ENCODE results near the gene TARP.
"Not testable (repeated sequence)": the region's sequence is repeated elsewhere in the genome, so short reads cannot be mapped to it uniquely, and the experiment has no call there.

The TARP gene

GRCh38 chr7:38239129-38239528 lies 34.3 kb downstream of the TARP start:
- Histone ChIP-seq H3K27ac (ENCODE audit: low read length) (peak overlapping the region; percentile 28), H3K4me1 (ENCODE audit: control insufficient read depth in 1 of 2, extremely low read depth in 1 of 2, insufficient read depth in 2 of 2, low read length in 2 of 2) (peaks cover 0 to 39% of the 10 kb centered on the region in 2 experiments), H3K36me3 (ENCODE audit: control insufficient read depth in 2 of 2, extremely low read depth in 1 of 2, insufficient read depth in 1 of 2, low read length in 1 of 2) (peaks cover 0 to 32% of the 10 kb centered on the region in 2 donors)
- DNase-seq; H3K4me3 Mint-ChIP-seq; POLR2A ChIA-PET; H3K27me3 ChIP-seq (replicated peaks in 1 of 2; ENCODE audit: control insufficient read depth in 2 of 2, extremely low read depth in 1 of 2, insufficient read depth in 2 of 2, low read length in 1 of 2); ATAC-seq (replicated peaks in 1 of 4); H3K9me3 Mint-ChIP-seq; H3K9me3 ChIP-seq; H3K27me3 Mint-ChIP-seq; H3K4me3 ChIP-seq (ENCODE audit: control insufficient read depth in 1 of 2, extremely low read depth in 1 of 2, low read length in 1 of 2): not testable (repeated sequence)
- Mint-ChIP-seq H3K36me3 (peaks cover 21% of the 10 kb centered on the region), H3K4me1 (peaks cover 8 to 54% (median 44%) of the 10 kb centered on the region in 3 donors), H3K27ac (peak overlapping the region; percentile 2 to 71)
- 65% methylated on average over 7 of the region's 10 CpGs for WGBS (ENCODE audit: insufficient coverage)
- CTCF ChIA-PET: interaction anchor here in 1 of 2 donors (0.9 to 2.0 kb wide), 2 partner anchors 96 to 1227 kb away, joined by 3 to 5 read pairs; no protein-coding TSS in a partner anchor

- CTCF ChIA-PET: interaction anchor here in 1 of 2 donors (1.0 to 2.0 kb wide), 3 partner anchors 9 to 133 kb away, joined by 3 to 11 read pairs (median 5); no protein-coding TSS in a partner anchor
- Histone ChIP-seq H3K36me3 (ENCODE audit: control insufficient read depth in 2 of 2, extremely low read depth in 1 of 2, insufficient read depth in 1 of 2, low read length in 1 of 2) (peaks cover 0 to 16% of the 10 kb centered on the region in 2 donors), H3K4me1 (ENCODE audit: control insufficient read depth in 1 of 2, extremely low read depth in 1 of 2, insufficient read depth in 2 of 2, low read length in 2 of 2) (peaks cover 9 to 55% of the 10 kb centered on the region in 2 experiments), H3K9me3 (no peaks in the 10 kb centered on the region), H3K27ac (ENCODE audit: low read length) (peak overlapping the region; percentile 84), H3K4me3 (ENCODE audit: control insufficient read depth in 1 of 2, extremely low read depth in 1 of 2, low read length in 1 of 2) (no peak overlapping the region), H3K27me3 (replicated peaks in 1 of 2; ENCODE audit: control insufficient read depth in 2 of 2, extremely low read depth in 1 of 2, insufficient read depth in 2 of 2, low read length in 1 of 2) (no peaks in the 10 kb centered on the region)
- 85% methylated on average over 1 of the region's 4 CpGs for WGBS (ENCODE audit: insufficient coverage)
- H3K4me1 Mint-ChIP-seq: peaks cover 35 to 76% (median 69%) of the 10 kb centered on the region in 3 donors
- H3K36me3 Mint-ChIP-seq: peaks cover 16% of the 10 kb centered on the region
- no peak overlapping the region for H3K4me3 Mint-ChIP-seq
- DNase-seq (no peak), ATAC-seq (replicated peaks in 1 of 4) (no peak)
- H3K27me3 Mint-ChIP-seq: no peaks in the 10 kb centered on the region
- H3K9me3 Mint-ChIP-seq: no peaks in the 10 kb centered on the region
- peak overlapping the region; percentile 65 to 94 for H3K27ac Mint-ChIP-seq
- POLR2A ChIA-PET: no interaction called here
These were observed 37.8 kb downstream of the TARP start for GRCh38 chr7:38235606-38236005.

- ChIA-PET POLR2A (interaction anchor here in 1 of 2 donors (0.6 kb wide), 1 partner anchor 99 kb away, joined by 3 read pairs; no protein-coding TSS in a partner anchor), CTCF (interaction anchor here (1.0 to 2.0 kb wide), 3 partner anchors 9 to 19 kb away, joined by 5 to 11 read pairs (median 5); no protein-coding TSS in a partner anchor)
- Mint-ChIP-seq H3K27ac (peak overlapping the region; percentile 65 to 94), H3K4me1 (peaks cover 35 to 83% (median 75%) of the 10 kb centered on the region in 3 donors), H3K36me3 (peaks cover 21% of the 10 kb centered on the region)
- Histone ChIP-seq H3K36me3 (ENCODE audit: control insufficient read depth in 2 of 2, extremely low read depth in 1 of 2, insufficient read depth in 1 of 2, low read length in 1 of 2) (peaks cover under 1 to 18% of the 10 kb centered on the region in 2 donors), H3K27ac (ENCODE audit: low read length) (peak overlapping the region; percentile 84), H3K4me1 (ENCODE audit: control insufficient read depth in 1 of 2, extremely low read depth in 1 of 2, insufficient read depth in 2 of 2, low read length in 2 of 2) (peaks cover 9 to 57% of the 10 kb centered on the region in 2 experiments)
- not testable (repeated sequence) for H3K4me3 ChIP-seq (ENCODE audit: control insufficient read depth in 1 of 2, extremely low read depth in 1 of 2, low read length in 1 of 2); H3K27me3 Mint-ChIP-seq; H3K4me3 Mint-ChIP-seq; ATAC-seq (replicated peaks in 1 of 4); H3K9me3 ChIP-seq; DNase-seq; H3K27me3 ChIP-seq (replicated peaks in 1 of 2; ENCODE audit: control insufficient read depth in 2 of 2, extremely low read depth in 1 of 2, insufficient read depth in 2 of 2, low read length in 1 of 2); H3K9me3 Mint-ChIP-seq
- WGBS (ENCODE audit: insufficient coverage): 83% methylated on average over 7 of the region's 11 CpGs
These were observed 38.7 kb downstream of the TARP start for GRCh38 chr7:38234759-38235158.

- H3K27me3 Mint-ChIP-seq: no peaks in the 10 kb centered on the region
- 0% methylated on average over 2 of the region's 11 CpGs for WGBS (ENCODE audit: insufficient coverage)
- peak; percentile 30 to 87 (median 71) for DNase-seq
- H3K36me3 ChIP-seq (ENCODE audit: control insufficient read depth in 2 of 2, extremely low read depth in 1 of 2, insufficient read depth in 1 of 2, low read length in 1 of 2): peaks cover 5 to 20% of the 10 kb centered on the region in 2 donors
- peak overlapping the region; percentile 84 for H3K27ac ChIP-seq (ENCODE audit: low read length)
- H3K4me1 ChIP-seq (ENCODE audit: control insufficient read depth in 1 of 2, extremely low read depth in 1 of 2, insufficient read depth in 2 of 2, low read length in 2 of 2): peaks cover 9 to 67% of the 10 kb centered on the region in 2 experiments
- H3K9me3 ChIP-seq: no peaks in the 10 kb centered on the region
- peak; percentile 80 to 87 (median 85) for ATAC-seq (replicated peaks in 1 of 4)
- ChIA-PET CTCF (interaction anchor here (0.6 to 2.1 kb wide), 10 partner anchors 10 to 161 kb away, joined by 3 to 8 read pairs (median 4); no protein-coding TSS in a partner anchor), POLR2A (no interaction called here)
- H3K4me3 Mint-ChIP-seq: peak overlapping the region; percentile 62 to 63 (median 63)
- H3K4me1 Mint-ChIP-seq: peaks cover 35 to 87% (median 80%) of the 10 kb centered on the region in 3 donors
- H3K36me3 Mint-ChIP-seq: peaks cover 18% of the 10 kb centered on the region
- no peaks in the 10 kb centered on the region for H3K9me3 Mint-ChIP-seq
- H3K27me3 ChIP-seq (replicated peaks in 1 of 2; ENCODE audit: control insufficient read depth in 2 of 2, extremely low read depth in 1 of 2, insufficient read depth in 2 of 2, low read length in 1 of 2): no peaks in the 10 kb centered on the region
- H3K4me3 ChIP-seq (ENCODE audit: control insufficient read depth in 1 of 2, extremely low read depth in 1 of 2, low read length in 1 of 2): peak overlapping the region; percentile 17 to 57
- H3K27ac Mint-ChIP-seq: peak overlapping the region; percentile 94 to 95
These were observed 40.7 kb downstream of the TARP start for GRCh38 chr7:38232502-38233366.

GRCh38 chr7:38229884-38230642 lies 43.4 kb downstream of the TARP start:
- Mint-ChIP-seq H3K27ac (peak overlapping the region; percentile 83 to 94), H3K4me1 (peaks cover 35 to 73% (median 61%) of the 10 kb centered on the region in 3 donors), H3K36me3 (peaks cover 29% of the 10 kb centered on the region), H3K27me3 (no peaks in the 10 kb centered on the region), H3K9me3 (no peaks in the 10 kb centered on the region), H3K4me3 (no peak overlapping the region)
- ATAC-seq (replicated peaks in 1 of 4): no peak
- DNase-seq: no peak
- WGBS (ENCODE audit: insufficient coverage): 40% methylated on average over 1 of the region's 6 CpGs
- Histone ChIP-seq H3K36me3 (ENCODE audit: control insufficient read depth in 2 of 2, extremely low read depth in 1 of 2, insufficient read depth in 1 of 2, low read length in 1 of 2) (peaks cover 5 to 13% of the 10 kb centered on the region in 2 donors), H3K4me3 (ENCODE audit: control insufficient read depth in 1 of 2, extremely low read depth in 1 of 2, low read length in 1 of 2) (no peak overlapping the region), H3K27ac (ENCODE audit: low read length) (peak overlapping the region; percentile 56), H3K27me3 (replicated peaks in 1 of 2; ENCODE audit: control insufficient read depth in 2 of 2, extremely low read depth in 1 of 2, insufficient read depth in 2 of 2, low read length in 1 of 2) (no peaks in the 10 kb centered on the region), H3K9me3 (no peaks in the 10 kb centered on the region), H3K4me1 (ENCODE audit: control insufficient read depth in 1 of 2, extremely low read depth in 1 of 2, insufficient read depth in 2 of 2, low read length in 2 of 2) (peaks cover 9 to 55% of the 10 kb centered on the region in 2 experiments)
- POLR2A ChIA-PET: no interaction called here
- CTCF ChIA-PET: no interaction called here

GRCh38 chr7:38229386-38229785 lies 44.0 kb downstream of the TARP start:
- POLR2A ChIA-PET: no interaction called here
- Histone ChIP-seq H3K4me1 (ENCODE audit: control insufficient read depth in 1 of 2, extremely low read depth in 1 of 2, insufficient read depth in 2 of 2, low read length in 2 of 2) (peaks cover 9 to 50% of the 10 kb centered on the region in 2 experiments), H3K27me3 (replicated peaks in 1 of 2; ENCODE audit: control insufficient read depth in 2 of 2, extremely low read depth in 1 of 2, insufficient read depth in 2 of 2, low read length in 1 of 2) (no peaks in the 10 kb centered on the region), H3K4me3 (ENCODE audit: control insufficient read depth in 1 of 2, extremely low read depth in 1 of 2, low read length in 1 of 2) (no peak overlapping the region), H3K27ac (ENCODE audit: low read length) (peak overlapping the region; percentile 56), H3K36me3 (ENCODE audit: control insufficient read depth in 2 of 2, extremely low read depth in 1 of 2, insufficient read depth in 1 of 2, low read length in 1 of 2) (peaks cover 5 to 13% of the 10 kb centered on the region in 2 donors), H3K9me3 (no peaks in the 10 kb centered on the region)
- DNase-seq (peak in 2 of 35 experiments; percentile 21 to 23), ATAC-seq (replicated peaks in 1 of 4) (no peak)
- 70% methylated on average over 6 of the region's 6 CpGs for WGBS (ENCODE audit: insufficient coverage)
- Mint-ChIP-seq H3K36me3 (peaks cover 32% of the 10 kb centered on the region), H3K27ac (peak overlapping the region; percentile 25 to 83), H3K4me3 (no peak overlapping the region), H3K9me3 (no peaks in the 10 kb centered on the region), H3K4me1 (peaks cover 30 to 68% (median 58%) of the 10 kb centered on the region in 3 donors), H3K27me3 (no peaks in the 10 kb centered on the region)
- CTCF ChIA-PET: no interaction called here

All from T-cell (primary cell).